22Rv1 (cell line): Measurements from ENCODE around the gene SPTLC1.
"Not testable (repeated sequence)": the region's sequence is repeated elsewhere in the genome, so short reads cannot be mapped to it uniquely, and the experiment has no call there.

Experiments used
- H3K27ac ChIP-seq: fragments of 450-650 bp; 2 replicates; pipeline ENCODE4 v1.5.1; 2017
- ZFX ChIP-seq: fragments of 450-650 bp; IDR thresholded peaks from 2 replicates; pipeline ENCODE4 v1.6.1; 2017; ENCODE audit warnings: antibody characterized with exemption, borderline replicate concordance
- TF ChIP-seq, protein P1 (sequence below): fragments of 450-650 bp; IDR thresholded peaks from 2 replicates; pipeline ENCODE4 v1.5.1; 2017; ENCODE audit warnings: mild to moderate bottlenecking

SPTLC1 gene

DNA sequence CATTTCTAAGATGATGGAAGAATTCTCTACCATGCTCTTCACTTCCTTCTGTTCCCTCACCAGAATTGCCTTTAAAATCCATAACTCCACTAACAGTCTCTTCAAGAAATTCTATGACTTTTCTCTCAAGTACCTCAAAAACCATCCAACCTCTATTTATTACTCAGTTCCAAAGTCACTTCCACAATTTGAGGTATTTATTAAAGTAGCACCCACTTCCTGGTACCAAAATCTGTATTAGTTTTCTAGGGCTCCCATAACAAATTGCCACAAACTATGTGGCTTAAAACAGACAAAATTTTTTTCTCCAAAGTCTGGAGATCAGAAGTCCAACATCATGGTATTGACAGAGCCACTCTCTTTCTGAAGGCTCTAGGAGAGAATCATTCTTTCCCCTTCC, 4.9 kb upstream of the SPTLC1 start:
- TF ChIP-seq ZFX, result no peak
- TF ChIP-seq, protein P1, sequence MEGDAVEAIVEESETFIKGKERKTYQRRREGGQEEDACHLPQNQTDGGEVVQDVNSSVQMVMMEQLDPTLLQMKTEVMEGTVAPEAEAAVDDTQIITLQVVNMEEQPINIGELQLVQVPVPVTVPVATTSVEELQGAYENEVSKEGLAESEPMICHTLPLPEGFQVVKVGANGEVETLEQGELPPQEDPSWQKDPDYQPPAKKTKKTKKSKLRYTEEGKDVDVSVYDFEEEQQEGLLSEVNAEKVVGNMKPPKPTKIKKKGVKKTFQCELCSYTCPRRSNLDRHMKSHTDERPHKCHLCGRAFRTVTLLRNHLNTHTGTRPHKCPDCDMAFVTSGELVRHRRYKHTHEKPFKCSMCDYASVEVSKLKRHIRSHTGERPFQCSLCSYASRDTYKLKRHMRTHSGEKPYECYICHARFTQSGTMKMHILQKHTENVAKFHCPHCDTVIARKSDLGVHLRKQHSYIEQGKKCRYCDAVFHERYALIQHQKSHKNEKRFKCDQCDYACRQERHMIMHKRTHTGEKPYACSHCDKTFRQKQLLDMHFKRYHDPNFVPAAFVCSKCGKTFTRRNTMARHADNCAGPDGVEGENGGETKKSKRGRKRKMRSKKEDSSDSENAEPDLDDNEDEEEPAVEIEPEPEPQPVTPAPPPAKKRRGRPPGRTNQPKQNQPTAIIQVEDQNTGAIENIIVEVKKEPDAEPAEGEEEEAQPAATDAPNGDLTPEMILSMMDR, result no peak
- H3K27ac ChIP-seq, result no peak overlapping the region

DNA sequence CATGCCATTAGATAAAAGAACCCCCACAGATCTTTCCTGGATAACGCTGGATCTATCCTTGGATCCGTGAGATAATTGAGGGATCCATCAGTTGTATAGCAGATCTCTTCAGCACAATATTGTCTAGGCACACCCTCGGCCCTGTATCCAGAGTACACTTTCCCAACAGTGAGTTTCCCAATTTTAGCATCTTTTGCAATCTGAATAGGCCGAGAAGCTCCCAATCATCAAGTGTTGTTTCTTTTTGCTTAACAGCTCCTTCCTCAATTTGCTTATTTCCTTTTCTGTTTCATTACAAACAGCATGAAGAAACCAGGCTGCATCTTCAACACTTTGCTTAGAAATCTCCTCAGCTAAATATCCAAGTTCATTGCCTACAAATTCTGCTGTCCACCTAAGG, 4.4 kb upstream of the SPTLC1 start:
- H3K27ac ChIP-seq, result no peak overlapping the region
- no peak for TF ChIP-seq ZFX

DNA sequence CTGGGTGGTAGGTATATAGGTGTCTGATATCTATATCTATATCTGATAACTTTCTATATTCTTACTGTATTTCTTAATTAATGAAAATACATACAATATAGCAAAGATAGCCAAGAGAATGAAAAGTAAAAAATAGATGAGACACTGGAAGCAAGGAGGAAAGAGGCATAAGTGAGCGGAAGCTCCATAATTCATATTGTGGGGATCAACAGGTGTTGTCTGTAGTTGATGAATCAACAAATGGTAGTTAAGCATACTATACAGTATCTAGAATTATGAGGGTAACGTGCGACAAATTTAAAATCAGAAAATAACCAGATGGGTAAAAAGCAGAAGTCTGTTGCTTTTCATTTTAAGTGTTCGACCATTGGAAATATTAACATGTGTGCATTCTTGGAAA, 7.1 kb downstream of the SPTLC1 start:
- no peak overlapping the region for H3K27ac ChIP-seq
- no peak for TF ChIP-seq ZFX
- TF ChIP-seq, protein P1, result no peak

DNA sequence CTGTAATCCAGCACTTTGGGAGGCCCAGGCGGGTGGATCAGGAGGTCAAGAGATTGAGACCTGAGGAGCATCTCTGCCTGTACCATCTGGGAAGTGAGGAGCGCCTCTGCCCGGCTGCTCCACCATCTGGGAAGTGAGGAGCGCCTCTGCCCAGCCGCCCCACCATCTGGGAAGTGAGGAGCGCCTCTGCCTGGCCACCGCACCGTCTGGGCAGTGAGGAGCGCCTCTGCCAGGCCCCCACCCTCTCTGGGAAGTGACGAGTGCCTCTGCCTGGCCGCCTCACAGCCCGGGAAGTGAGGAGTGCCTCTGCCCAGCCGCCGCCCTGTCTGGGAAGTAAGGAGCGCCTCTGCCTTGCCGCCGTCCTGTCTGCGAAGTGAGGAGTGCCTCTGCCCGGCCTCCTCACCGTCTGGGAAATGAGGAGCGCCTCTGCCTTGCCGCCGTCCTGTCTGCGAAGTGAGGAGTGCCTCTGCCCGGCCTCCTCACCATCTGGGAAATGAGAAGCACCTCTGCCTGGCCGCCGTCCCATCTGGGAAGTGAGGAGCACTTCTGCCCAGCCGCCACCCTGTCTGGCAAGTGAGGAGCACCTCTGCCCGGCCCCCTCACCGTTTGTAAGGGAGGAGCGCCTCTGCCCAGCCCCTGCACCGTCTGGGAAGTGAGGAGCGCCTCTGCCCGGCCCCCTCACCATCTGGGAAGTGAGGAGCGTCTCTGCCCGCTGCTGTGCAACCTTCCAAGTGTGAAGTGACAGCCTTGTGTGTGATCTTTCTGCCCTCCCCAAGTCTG, 9.6 kb downstream of the SPTLC1 start:
- not testable (repeated sequence) for H3K27ac ChIP-seq

DNA sequence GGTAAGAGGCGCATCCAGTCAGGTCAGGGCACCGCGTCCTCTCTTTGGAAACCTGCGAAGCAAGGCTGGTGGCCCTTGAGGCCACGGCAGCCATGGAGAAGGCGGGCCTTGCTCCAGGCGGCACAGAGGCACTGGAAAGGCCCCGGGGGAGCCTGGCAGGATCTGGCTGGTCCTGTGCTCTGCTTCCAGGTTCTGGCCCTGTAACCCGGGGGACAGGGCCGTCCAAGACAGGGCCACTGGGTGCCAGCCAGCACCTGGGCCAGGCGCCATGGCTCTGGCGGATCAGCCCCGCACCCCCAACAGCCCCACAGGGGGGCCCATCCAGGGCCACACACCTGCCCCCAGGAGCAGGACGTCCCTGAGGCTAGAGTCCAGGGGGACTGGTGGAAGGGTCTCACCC, 11.6 kb downstream of the SPTLC1 start:
- H3K27ac ChIP-seq, result not testable (repeated sequence)

DNA sequence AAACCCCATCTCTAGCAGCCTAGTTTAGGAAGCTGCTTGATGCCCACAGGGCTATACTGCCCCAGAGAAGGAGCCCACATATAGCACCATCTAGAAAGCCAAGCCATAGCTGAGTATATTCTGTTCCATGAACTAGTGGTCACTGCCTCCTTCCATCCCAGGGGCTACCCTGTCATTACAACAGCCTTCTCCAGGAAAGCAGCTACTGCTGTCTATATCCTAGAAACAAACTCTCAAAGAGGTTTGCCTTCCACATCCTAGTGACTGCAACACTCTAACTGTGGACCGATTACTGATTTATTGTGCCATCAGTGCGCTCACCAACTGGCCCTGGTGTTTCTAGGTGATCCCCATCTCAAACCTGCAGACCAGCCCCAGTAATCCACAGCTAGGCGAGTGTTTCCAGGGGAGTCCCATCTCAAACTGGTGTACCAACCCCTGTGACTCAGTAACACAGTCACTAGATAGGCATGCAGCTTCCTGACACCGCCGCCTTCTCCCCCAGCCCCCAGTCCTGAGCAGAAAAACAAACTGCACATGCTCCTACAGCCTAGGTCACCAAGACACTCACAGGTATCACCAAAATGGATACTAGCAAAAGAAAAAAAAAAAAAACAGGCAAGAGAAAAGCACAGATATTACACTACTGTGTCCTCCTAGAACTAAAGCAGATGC, 14.8 kb downstream of the SPTLC1 start:
- H3K27ac ChIP-seq, result no peak overlapping the region
- no peak for TF ChIP-seq ZFX
- TF ChIP-seq, protein P1, result no peak

DNA sequence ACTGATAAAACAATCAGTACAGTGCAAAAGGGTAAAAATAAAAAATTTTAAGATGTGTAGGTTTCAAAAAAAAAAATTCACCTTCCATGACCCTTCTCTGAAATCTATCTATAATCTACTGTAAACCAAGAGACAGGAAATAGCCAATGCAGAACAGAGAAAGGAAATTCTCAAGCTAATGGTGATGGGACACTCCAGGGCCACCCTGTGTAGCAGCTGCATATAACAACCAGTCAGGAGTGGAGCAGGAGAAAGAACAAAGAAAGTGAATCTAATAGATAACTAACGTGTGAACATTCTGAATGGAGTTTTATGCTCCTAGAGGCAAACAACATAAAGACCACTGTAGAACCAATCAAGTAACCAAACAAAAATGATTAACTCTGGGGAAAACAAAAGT, 16.6 kb downstream of the SPTLC1 start:
- TF ChIP-seq ZFX, result no peak
- TF ChIP-seq, protein P1, result no peak
- H3K27ac ChIP-seq, result no peak overlapping the region

DNA sequence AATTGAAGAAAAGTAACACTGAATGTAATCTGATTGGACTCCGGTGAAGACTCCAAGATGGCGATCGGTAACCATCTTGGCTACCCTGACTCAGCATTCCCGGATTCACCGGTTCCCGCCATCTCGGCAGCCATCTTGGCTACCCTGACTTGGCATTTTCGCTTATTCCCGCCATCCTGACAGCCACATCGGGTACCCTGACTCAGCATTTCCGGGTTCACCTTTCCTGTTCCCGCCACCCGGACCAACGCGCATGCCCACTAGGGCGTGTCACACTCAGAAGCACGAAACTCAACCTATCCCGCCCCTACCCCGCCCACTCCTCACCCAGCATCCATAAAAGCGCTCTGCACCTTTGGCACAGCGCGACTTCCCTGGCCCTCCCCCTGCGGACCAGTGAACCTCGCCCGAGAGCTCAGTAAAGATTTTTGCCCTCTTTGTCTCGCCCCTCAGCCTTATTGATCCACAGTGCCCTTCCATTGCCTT, 17.2 kb downstream of the SPTLC1 start:
- TF ChIP-seq, protein P1, result no peak
- no peak for TF ChIP-seq ZFX
- H3K27ac ChIP-seq, result no peak overlapping the region

DNA sequence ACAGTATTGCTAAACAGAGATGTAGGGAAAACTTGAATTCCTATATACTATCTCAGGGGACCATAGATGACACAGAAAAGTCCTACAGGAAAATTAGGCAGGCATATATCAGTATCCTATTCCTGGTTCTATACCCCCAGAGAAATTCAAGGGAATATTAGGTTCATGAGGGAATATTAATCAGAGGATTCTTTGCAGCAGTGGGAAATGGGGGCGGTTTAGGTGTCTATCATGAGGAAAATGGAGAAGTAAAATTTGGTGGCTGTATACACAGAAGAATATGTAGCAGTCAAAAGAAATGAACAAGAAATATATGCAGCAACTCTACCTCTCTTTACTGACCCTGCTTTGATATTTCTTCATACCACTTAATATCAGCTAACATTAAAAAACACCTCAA, 20.0 kb downstream of the SPTLC1 start:
- no peak overlapping the region for H3K27ac ChIP-seq
- TF ChIP-seq, protein P1, result no peak
- no peak for TF ChIP-seq ZFX
